Measurements from ENCODE around the gene ANKS3. TPM values are rescaled to one million over a fixed set of nuclear protein-coding genes. Genes with fewer than 3 reads are reported as not detected.

Gene ANKS3
- total RNA-seq, 1 donor from 2014 or later = 43.5 TPM

GRCh38 chr16:4680673-4681470 is 53.2 kb downstream of the ANKS3 start:
- no peaks in the 10 kb centered on the region for H3K36me3 Mint-ChIP-seq (ENCODE audit: unreplicated experiment)
- H3K27ac Mint-ChIP-seq (ENCODE audit: unreplicated experiment) = no peak overlapping the region
- DNase-seq = no peak
- peaks cover 5% of the 10 kb centered on the region for H3K9me3 Mint-ChIP-seq (ENCODE audit: unreplicated experiment)
- H3K4me1 Mint-ChIP-seq (ENCODE audit: low read depth, unreplicated experiment) = peaks cover 4% of the 10 kb centered on the region
- TF ChIP-seq CTCF (IDR thresholded peaks at IDR 0.05; ENCODE audit: partially characterized antibody, unreplicated experiment) = no peak
- peaks cover 12% of the 10 kb centered on the region for H3K27me3 Mint-ChIP-seq (ENCODE audit: unreplicated experiment)
- H3K4me3 Mint-ChIP-seq (ENCODE audit: unreplicated experiment) = no peak overlapping the region

GRCh38 chr16:4679850-4680636 is 54.0 kb downstream of the ANKS3 start:
- no peak for DNase-seq
- Mint-ChIP-seq H3K4me1 (ENCODE audit: low read depth, unreplicated experiment) (peaks cover 4% of the 10 kb centered on the region), H3K9me3 (ENCODE audit: unreplicated experiment) (peaks cover 4% of the 10 kb centered on the region), H3K36me3 (ENCODE audit: unreplicated experiment) (no peaks in the 10 kb centered on the region), H3K27ac (ENCODE audit: unreplicated experiment) (no peak overlapping the region), H3K4me3 (ENCODE audit: unreplicated experiment) (no peak overlapping the region), H3K27me3 (ENCODE audit: unreplicated experiment) (peaks cover 11% of the 10 kb centered on the region)
- TF ChIP-seq CTCF (IDR thresholded peaks at IDR 0.05; ENCODE audit: partially characterized antibody, unreplicated experiment) = no peak

- no peak for TF ChIP-seq CTCF (IDR thresholded peaks at IDR 0.05; ENCODE audit: partially characterized antibody, unreplicated experiment)
- Mint-ChIP-seq H3K4me3 (ENCODE audit: unreplicated experiment) (no peak overlapping the region), H3K27me3 (ENCODE audit: unreplicated experiment) (peaks cover 8% of the 10 kb centered on the region), H3K27ac (ENCODE audit: unreplicated experiment) (no peak overlapping the region), H3K36me3 (ENCODE audit: unreplicated experiment) (no peaks in the 10 kb centered on the region), H3K9me3 (ENCODE audit: unreplicated experiment) (peaks cover 1% of the 10 kb centered on the region), H3K4me1 (ENCODE audit: low read depth, unreplicated experiment) (peaks cover 4% of the 10 kb centered on the region)
- no peak for DNase-seq
These were observed 54.8 kb downstream of the ANKS3 start for GRCh38 chr16:4679156-4679849.

- Mint-ChIP-seq H3K27me3 (ENCODE audit: unreplicated experiment) (peaks cover 9% of the 10 kb centered on the region), H3K4me3 (ENCODE audit: unreplicated experiment) (no peak overlapping the region), H3K4me1 (ENCODE audit: low read depth, unreplicated experiment) (peaks cover 6% of the 10 kb centered on the region), H3K9me3 (ENCODE audit: unreplicated experiment) (peaks cover 2% of the 10 kb centered on the region), H3K36me3 (ENCODE audit: unreplicated experiment) (no peaks in the 10 kb centered on the region), H3K27ac (ENCODE audit: unreplicated experiment) (no peak overlapping the region)
- no peak for TF ChIP-seq CTCF (IDR thresholded peaks at IDR 0.05; ENCODE audit: partially characterized antibody, unreplicated experiment)
- no peak for DNase-seq
These were observed 55.5 kb downstream of the ANKS3 start for GRCh38 chr16:4678596-4678995.
